NCI-H1930 (cell line): ENCODE measurements around the gene CDK2.
"Not testable (repeated sequence)": the region's sequence is repeated elsewhere in the genome, so short reads cannot be mapped to it uniquely, and the experiment has no call there.

Source experiments
- DNase-seq, 2 experiments: peaks; one replicate each; lab custom pipeline; 2025; lab: John Stamatoyannopoulos, UW

CDK2 gene

GRCh38 chr12:55966408-55967281 lies at the start of gene CDK2:
TSS of gene CDK2 (plus strand) at chr12:55966830. CDS start at chr12:55967009, 179 bp downstream.
- peak; percentile 67 to 76 for DNase-seq

GRCh38 chr12:55919032-55919431 lies 47.6 kb upstream of the CDK2 start:
- DNase-seq, result not testable (repeated sequence)

DNA sequence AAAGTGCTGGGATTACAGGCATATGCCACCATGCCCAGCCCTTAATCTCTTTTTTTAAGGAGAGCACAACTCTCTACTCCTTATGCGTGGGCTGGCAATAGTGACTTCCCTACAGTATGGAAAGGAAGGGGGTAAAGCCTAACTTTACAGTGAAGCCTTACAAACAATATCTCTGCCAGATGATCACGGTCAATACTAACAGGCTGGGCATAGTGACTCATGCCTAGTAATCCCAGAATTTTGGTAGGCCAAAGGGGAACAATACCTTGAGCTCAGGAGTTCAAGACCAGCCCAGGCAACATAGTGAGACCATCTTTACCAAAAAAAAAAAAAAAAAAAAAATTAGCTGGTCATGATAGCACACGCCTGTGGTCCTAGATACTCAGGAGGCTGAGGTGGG lies 44.5 kb upstream of the CDK2 start:
- DNase-seq, result no peak

DNA sequence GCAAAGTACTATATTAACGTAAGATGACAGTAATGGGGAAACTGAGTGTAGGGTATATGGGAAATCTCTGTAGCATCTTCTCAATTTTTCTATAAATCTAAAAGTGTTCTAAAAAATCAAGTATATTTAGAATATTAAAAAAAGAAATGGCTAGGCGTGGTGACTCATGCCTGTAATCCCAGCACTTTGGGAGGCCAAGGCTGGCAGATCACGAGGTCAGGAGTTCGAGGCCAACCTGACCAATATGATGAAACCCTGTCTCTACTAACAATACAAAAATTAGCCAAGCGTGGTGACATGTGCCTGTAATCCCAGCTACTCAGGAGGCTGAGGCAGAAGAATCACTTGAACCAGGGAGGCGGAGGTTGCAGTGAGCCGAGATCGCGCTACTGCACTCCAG lies 43.0 kb upstream of the CDK2 start:
- not testable (repeated sequence) for DNase-seq

- no peak for DNase-seq
These were observed 41.3 kb upstream of the CDK2 start for GRCh38 chr12:55925371-55925770.

- no peak for DNase-seq
These were observed 40.5 kb upstream of the CDK2 start for GRCh38 chr12:55925870-55926737.

- peak; percentile 86 to 96 for DNase-seq
These were observed 39.7 kb upstream of the CDK2 start for GRCh38 chr12:55926738-55927587.

DNA sequence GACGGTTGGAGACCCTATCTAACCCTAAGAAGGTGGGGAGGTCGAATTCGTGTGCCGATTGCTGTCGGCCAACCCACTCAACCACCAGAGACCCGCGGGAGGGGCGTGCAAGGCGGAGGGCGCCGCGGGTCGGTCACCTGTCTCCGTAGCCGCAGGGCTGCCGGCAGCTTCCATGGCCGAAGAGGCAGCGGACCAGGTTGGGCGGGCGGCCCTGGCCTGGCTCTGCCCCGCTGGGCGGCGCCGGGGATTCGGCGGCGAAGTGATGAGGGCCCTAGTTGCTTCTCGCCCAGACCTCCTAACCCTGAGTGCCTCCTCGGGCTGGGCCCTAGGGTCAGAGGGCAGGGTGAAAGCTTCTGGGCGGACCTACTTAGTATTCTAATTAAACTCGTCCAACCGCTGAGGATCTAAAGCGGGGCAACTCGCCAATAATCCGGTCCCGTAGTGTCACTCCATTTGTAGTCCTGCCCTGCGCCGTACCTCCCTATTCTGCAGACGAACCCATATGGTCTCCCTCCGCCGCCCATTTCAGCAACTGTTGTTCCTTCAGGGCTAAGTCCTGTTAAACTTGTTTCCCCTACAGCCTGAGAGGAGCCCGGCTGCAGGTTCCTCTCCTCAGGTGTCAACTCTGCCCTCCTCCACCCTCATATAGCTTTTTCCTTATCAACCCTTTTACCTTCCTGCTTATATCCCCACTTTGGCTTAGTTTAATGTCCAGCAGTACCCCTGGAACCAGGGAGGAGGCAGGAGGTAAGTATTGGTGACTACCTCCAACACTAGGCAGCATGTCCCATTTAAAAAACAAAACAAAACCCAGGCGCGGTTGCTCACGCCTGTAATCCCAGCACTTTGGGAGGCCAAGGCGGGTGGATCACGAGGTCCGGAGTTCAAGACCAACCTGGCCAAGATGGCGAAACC lies 38.8 kb upstream of the CDK2 start, which contains the start of gene PYM1:
Gene PYM1 (minus strand): TSS at position 307 of the 915 bp plus-strand sequence. CDS start 133 bp downstream, at position 174.
- peak in 1 of 2 experiments; percentile 42 for DNase-seq

- DNase-seq, result no peak
These were observed 37.3 kb upstream of the CDK2 start for GRCh38 chr12:55929306-55929791.

GRCh38 chr12:55930771-55931316 lies 35.8 kb upstream of the CDK2 start, which contains the start of gene DGKA:
TSS of gene DGKA (plus strand) at chr12:55931162. CDS start at chr12:55936504, 5,342 bp downstream.
- peak in 1 of 2 experiments; percentile 40 for DNase-seq

GRCh38 chr12:55931317-55931779 lies 35.3 kb upstream of the CDK2 start:
- DNase-seq, result no peak

GRCh38 chr12:55931780-55932550 lies 34.7 kb upstream of the CDK2 start:
- peak in 1 of 2 experiments; percentile 23 for DNase-seq

- no peak for DNase-seq
These were observed 34.1 kb upstream of the CDK2 start for GRCh38 chr12:55932551-55932910.

DNA sequence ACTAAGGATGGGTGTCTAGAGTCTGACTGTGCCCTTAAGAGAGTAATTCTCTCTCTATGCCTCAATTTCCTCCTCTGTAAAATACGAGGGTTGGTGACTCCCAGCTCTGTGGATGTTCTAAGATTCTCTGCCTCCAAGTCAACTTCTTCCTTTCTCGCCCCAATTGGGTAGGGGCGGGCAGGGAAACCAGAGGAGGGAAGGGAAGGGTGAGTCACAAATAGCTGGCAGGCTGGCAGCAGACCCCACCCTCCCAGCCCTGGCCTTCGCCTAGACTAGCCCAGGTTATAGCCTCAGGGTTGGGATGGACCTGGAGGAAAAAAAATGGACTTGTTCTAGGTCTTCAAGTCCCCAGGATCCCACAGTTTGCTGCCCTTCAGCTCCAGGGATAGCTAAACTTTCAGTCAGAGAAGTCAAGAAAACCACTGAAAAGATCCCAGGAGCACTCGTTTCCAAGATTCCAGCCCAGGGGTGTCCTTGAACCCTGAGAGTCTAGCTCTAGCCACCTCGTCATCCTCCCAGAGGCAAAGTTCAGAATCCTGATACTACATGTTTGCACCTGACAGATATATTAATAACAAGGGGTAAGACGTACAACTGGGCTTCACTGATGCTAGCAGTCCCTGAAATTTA lies 33.3 kb upstream of the CDK2 start:
- DNase-seq, result no peak

GRCh38 chr12:55933799-55934742 lies 32.6 kb upstream of the CDK2 start:
- no peak for DNase-seq

GRCh38 chr12:55934773-55935172 lies 31.9 kb upstream of the CDK2 start:
- DNase-seq, result no peak

DNA sequence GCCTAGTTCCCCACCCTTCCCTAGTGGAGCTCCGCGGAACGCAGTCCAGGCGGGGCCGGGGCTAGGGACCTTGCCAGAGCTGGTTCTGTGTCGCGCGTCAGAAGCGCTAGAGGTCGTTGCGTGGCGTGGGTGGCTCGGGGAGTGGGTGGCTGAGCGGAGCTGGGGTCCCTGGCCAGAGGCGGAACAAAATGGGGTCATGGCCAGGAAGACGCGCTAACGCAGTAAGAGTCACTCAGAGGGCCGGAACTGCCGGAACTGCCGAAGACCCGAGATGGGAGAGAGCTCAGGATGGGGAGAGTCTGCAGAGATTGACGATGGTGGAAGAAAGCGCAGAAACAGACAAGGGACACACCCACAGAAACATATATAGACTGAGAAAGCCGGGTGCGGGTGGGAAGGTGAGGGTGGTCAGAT lies 30.9 kb upstream of the CDK2 start:
- peak in 1 of 2 experiments; percentile 14 for DNase-seq
